Measurements from ENCODE around the gene DYNC1LI1.

Gene DYNC1LI1

DNA sequence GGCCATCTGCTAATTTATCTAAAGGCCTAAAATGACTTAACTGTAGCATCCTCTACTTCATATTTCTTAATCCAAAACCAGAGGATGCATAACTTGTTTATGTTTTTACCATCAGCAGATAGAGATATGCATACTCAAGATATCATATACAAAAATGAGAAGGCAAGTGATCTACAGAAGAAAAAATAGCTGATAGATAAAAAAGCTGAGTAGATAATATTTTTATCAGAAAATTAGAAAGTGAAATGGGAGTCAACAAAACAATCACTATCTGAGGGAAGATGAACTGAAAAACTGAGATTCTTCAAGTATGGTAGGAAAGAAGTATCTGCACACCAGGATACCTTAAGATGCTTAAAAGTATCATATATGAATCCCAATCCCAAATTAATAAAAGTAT, 25.4 kb downstream of the DYNC1LI1 start:
- TF ChIP-seq CTCF (IDR thresholded peaks at IDR 0.05; ENCODE audit: low read length, missing control alignments): no peak

DNA sequence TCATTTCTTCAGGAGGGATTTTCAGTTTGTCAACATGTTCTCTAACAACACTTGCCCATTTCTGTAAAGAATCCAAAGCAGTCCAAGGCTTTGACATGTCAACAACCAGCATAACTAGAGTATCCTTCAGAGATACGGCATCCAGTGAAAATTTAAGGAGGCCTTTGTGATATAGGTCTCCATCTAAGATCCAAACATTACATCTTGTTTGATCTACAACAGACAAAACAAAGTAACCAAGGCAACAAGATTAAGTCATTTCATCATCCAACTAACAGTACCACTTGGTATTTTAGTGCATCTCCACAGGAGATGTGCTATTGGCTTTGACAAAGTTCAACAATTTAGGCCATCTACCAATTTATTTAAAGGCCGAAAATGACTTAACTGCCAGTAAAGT, 25.8 kb downstream of the DYNC1LI1 start:
- TF ChIP-seq CTCF (IDR thresholded peaks at IDR 0.05; ENCODE audit: low read length, missing control alignments): no peak
- DNase-seq (ENCODE audit: low read depth): peak; percentile 21
- no peak overlapping the region for H3K4me3 ChIP-seq (replicated peaks; ENCODE audit: low read depth, low read length)

More for the DNA sequence above, 25.4 kb downstream of the DYNC1LI1 start:
- no peak for DNase-seq (ENCODE audit: low read depth)
- no peak overlapping the region for H3K4me3 ChIP-seq (replicated peaks; ENCODE audit: low read depth, low read length)

DNA sequence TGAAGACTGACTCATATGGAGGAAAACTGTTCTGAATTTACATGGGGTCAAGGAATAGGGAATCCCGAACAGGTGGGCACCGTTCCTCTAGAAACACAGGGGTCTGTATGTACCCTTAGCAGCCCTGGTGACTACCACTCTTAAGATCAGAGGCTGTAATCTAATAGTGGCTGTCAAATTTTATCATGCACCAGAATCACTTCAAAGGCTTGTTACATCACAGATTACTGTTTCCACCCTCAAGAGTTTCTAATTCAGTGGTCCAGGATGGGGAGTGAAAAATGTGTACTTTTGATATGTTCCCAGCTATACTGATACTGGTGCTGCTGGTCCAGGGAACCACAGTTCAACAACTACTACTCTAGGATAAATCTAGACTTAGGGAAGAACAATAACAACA, 27.9 kb downstream of the DYNC1LI1 start:
- H3K4me3 ChIP-seq (replicated peaks; ENCODE audit: low read depth, low read length): no peak overlapping the region
- no peak for DNase-seq (ENCODE audit: low read depth)
- TF ChIP-seq CTCF (IDR thresholded peaks at IDR 0.05; ENCODE audit: low read length, missing control alignments): no peak

- no peak for TF ChIP-seq CTCF (IDR thresholded peaks at IDR 0.05; ENCODE audit: low read length, missing control alignments)
- H3K4me3 ChIP-seq (replicated peaks; ENCODE audit: low read depth, low read length): no peak overlapping the region
- no peak for DNase-seq (ENCODE audit: low read depth)
Observed at GRCh38 chr3:32540899-32541298, 29.8 kb downstream of the DYNC1LI1 start.

GRCh38 chr3:32532434-32532833, 38.2 kb downstream of the DYNC1LI1 start:
- no peak for DNase-seq (ENCODE audit: low read depth)
- no peak overlapping the region for H3K4me3 ChIP-seq (replicated peaks; ENCODE audit: low read depth, low read length)
- no peak for TF ChIP-seq CTCF (IDR thresholded peaks at IDR 0.05; ENCODE audit: low read length, missing control alignments)

DNA sequence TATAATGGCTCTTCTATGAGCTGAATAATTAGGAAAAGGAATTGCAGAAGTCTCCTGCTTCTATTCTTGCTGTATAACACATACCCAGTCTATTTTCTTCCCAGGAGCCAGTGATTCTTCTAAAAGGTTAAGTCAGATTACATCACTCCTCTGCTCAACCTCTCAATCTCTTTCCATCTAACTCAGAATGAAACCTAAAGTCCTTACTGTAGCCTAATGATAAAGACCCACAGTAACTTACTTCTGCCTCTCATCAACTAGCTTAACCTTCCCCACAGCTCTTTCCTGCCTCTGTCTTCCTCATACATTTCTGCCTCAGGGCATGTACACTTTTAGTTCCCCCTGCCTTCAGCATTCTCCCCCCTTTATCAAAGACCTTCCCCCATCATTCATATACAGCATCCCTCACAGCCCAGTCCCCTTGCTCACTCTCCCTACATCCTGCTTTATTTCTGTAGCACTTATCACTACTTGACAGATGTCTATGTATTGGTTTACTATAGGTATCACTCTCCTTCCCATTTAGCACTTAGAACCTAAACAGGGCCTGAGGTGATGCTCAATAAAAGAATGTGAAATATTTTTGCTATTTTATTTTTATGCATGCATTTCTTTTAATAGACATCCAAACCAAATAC, 39.5 kb downstream of the DYNC1LI1 start:
- DNase-seq (ENCODE audit: low read depth): no peak
- no peak overlapping the region for H3K4me3 ChIP-seq (replicated peaks; ENCODE audit: low read depth, low read length)
- no peak for TF ChIP-seq CTCF (IDR thresholded peaks at IDR 0.05; ENCODE audit: low read length, missing control alignments)

DNA sequence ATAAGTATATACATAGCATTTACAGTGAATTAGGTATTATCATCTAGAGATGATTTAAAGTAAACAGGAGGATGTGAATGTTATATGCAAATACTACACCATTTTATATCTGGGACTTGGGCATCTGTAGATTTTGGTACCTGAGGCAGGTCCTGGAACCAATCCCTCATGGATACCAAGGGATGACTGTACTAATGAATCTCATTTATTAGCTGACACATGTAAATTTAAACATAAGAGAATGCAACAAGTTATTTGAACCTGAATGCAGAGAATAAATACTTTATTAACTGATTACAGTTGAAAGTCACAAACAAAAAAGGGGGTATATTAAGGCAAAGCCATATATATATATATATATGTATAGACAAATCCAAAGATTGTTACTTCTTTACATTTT, 44.9 kb downstream of the DYNC1LI1 start:
- no peak for DNase-seq (ENCODE audit: low read depth)
- H3K4me3 ChIP-seq (replicated peaks; ENCODE audit: low read depth, low read length): no peak overlapping the region
- TF ChIP-seq CTCF (IDR thresholded peaks at IDR 0.05; ENCODE audit: low read length, missing control alignments): no peak

Measured in fibroblast of pulmonary artery (primary cell).